OCI-LY3 (cell line): ENCODE results near the gene FRMPD4.

Experiments
- EZH2phosphoT487 ChIP-seq: fragments of 200-600 bp; shearing (Covaris generic); IDR thresholded peaks from 2 replicates; pipeline ENCODE4 v1.6.1; 2018; ENCODE audit warnings: antibody characterized with exemption, mixed run types, low read depth
- TF ChIP-seq, protein P1 (sequence below): fragments of 200-600, 300-600 bp; sonication (generic); IDR thresholded peaks from 2 replicates; pipeline ENCODE4 v1.5.1; 2014; ENCODE audit warnings: antibody characterized with exemption, low read length, low read depth

DNA sequence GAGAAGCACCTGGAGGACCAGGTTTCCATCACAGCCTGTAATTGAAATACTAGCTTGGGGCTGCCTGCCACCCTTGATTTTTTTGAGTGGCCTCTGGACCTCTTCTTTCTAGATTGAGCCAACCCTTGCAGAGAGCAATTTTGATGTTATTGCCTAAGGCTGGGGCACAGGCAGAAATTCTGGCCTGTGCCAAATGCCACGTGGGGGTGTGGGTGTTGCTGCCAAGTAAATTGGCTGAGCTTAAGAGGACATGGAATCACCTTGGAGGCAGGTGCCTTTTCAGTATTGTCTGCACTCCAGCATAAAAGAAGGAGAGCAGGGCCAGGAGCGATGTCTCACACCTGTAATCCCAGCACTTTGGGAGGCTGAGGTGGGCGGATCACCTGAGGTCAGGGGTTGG is 366.9 kb downstream of the FRMPD4 start:
- TF ChIP-seq, protein P1, sequence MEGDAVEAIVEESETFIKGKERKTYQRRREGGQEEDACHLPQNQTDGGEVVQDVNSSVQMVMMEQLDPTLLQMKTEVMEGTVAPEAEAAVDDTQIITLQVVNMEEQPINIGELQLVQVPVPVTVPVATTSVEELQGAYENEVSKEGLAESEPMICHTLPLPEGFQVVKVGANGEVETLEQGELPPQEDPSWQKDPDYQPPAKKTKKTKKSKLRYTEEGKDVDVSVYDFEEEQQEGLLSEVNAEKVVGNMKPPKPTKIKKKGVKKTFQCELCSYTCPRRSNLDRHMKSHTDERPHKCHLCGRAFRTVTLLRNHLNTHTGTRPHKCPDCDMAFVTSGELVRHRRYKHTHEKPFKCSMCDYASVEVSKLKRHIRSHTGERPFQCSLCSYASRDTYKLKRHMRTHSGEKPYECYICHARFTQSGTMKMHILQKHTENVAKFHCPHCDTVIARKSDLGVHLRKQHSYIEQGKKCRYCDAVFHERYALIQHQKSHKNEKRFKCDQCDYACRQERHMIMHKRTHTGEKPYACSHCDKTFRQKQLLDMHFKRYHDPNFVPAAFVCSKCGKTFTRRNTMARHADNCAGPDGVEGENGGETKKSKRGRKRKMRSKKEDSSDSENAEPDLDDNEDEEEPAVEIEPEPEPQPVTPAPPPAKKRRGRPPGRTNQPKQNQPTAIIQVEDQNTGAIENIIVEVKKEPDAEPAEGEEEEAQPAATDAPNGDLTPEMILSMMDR = no peak
- no peak for TF ChIP-seq EZH2phosphoT487
